A673 (cell line): Measurements from ENCODE around the gene MAEA. TPM values are rescaled to one million over a fixed set of nuclear protein-coding genes. Genes with fewer than 3 reads are reported as not detected.

ENCODE experiments used
- BruUV-seq: library from RNA; stranded (reverse); fragments of 400-500 nt; replicated peaks from 2 replicates; lab custom pipeline; 2021; lab: Mats Ljungman, UMichigan
- CTCF ChIA-PET: fragments of 300-600 bp; sonication (Branson Sonifier 250); formaldehyde crosslinking; loops from one replicate; lab custom pipeline; 2022; ENCODE audit warnings: antibody characterized with exemption; lab: Charles Lee
- POLR2A ChIA-PET: fragments of 300-600 bp; sonication (Branson Sonifier 250); formaldehyde crosslinking; loops from one replicate; lab custom pipeline; 2022; ENCODE audit warnings: antibody characterized with exemption; ENCODE audit not compliant: low non-redundant PET; lab: Charles Lee
- DNase-seq: peaks from one replicate; pipeline ENCODE4 v3.0.0-alpha.2; 2015; ENCODE audit warnings: low spot score
- H3K27ac ChIP-seq: fragments of 200-600 bp; sonication (generic); 2 replicates; pipeline ENCODE4 v1.5.1; 2016; ENCODE audit warnings: mixed run types, low read depth, mild to moderate bottlenecking, mixed read lengths, antibody characterized with exemption, low read length; ENCODE audit not compliant: poor library complexity, severe bottlenecking
- H3K27me3 ChIP-seq: fragments of 200-600 bp; sonication (generic); replicated peaks from 2 replicates; pipeline ENCODE4 v1.6.1; 2017; ENCODE audit warnings: mixed run types, low read depth, mild to moderate bottlenecking, mixed read lengths, antibody characterized with exemption, low read length; ENCODE audit not compliant: insufficient read depth, poor library complexity
- H3K36me3 ChIP-seq: fragments of 200-600 bp; sonication (generic); 2 replicates; pipeline ENCODE4 v1.6.1; 2016; ENCODE audit warnings: mixed run types, mild to moderate bottlenecking, mixed read lengths, antibody characterized with exemption, low read length; ENCODE audit not compliant: insufficient read depth, poor library complexity, severe bottlenecking
- H3K4me1 ChIP-seq: fragments of 200-600 bp; sonication (generic); 2 replicates; pipeline ENCODE4 v1.6.1; 2017; ENCODE audit warnings: mixed run types, mild to moderate bottlenecking, mixed read lengths, antibody characterized with exemption, low read length; ENCODE audit not compliant: insufficient read depth, poor library complexity, severe bottlenecking
- H3K4me3 ChIP-seq: fragments of 200-600 bp; sonication (generic); 2 replicates; pipeline ENCODE4 v1.5.1; 2016; ENCODE audit warnings: low read depth, mixed run types, mild to moderate bottlenecking, mixed read lengths, low read length; ENCODE audit not compliant: poor library complexity, severe bottlenecking
- H3K9me3 ChIP-seq: fragments of 200-600 bp; sonication (generic); 2 replicates; pipeline ENCODE4 v1.6.1; 2016; ENCODE audit warnings: mixed run types, low read depth, mild to moderate bottlenecking, mixed read lengths, antibody characterized with exemption, low read length; ENCODE audit not compliant: poor library complexity, severe bottlenecking
- CTCF ChIP-seq: fragments of 300-800, 200-600 bp; sonication (generic); conservative IDR thresholded peaks from 2 replicates; pipeline ENCODE4 v1.5.1; 2017; ENCODE audit warnings: low read depth, mild to moderate bottlenecking, antibody characterized with exemption, low read length, moderate library complexity, mixed read lengths
- EZH2 ChIP-seq: fragments of 200-600 bp; sonication (generic); IDR thresholded peaks from 2 replicates; pipeline ENCODE4 v1.6.1; 2017; ENCODE audit warnings: borderline replicate concordance, low read depth, mild to moderate bottlenecking, mixed read lengths, antibody characterized with exemption, low read length; ENCODE audit not compliant: poor library complexity, severe bottlenecking
- intact Hi-C: fragments of 100-400 bp; cut with micrococcal nuclease; formaldehyde crosslinking; loops from one replicate; pipeline ENCODE4 v1.10.0; 2022; ENCODE audit not compliant: unreplicated experiment
- total RNA-seq: library from RNA; stranded (reverse); gene quantifications from 2 replicates; pipeline ENCODE4 v1.2.3, GENCODE V29; 2021

The MAEA gene
- total RNA-seq, 1 experiment from 2014 or later, result 87.0 TPM

- Histone ChIP-seq H3K4me1 (peaks cover 13% of the 10 kb centered on the region), H3K36me3 (peaks cover 30% of the 10 kb centered on the region), H3K27me3 (no peaks in the 10 kb centered on the region), H3K9me3 (no peaks in the 10 kb centered on the region), H3K4me3 (no peak overlapping the region), H3K27ac (no peak overlapping the region)
- TF ChIP-seq EZH2, result no peak
- POLR2A ChIA-PET, result no interaction called here
- no TSS peak for BruUV-seq
- intact Hi-C loops, result no loop called here
- DNase-seq, result no peak
- CTCF ChIA-PET, result no interaction called here
Observed at GRCh38 chr4:1312821-1313640, 23.3 kb downstream of the MAEA start.

- no TSS peak for BruUV-seq
- no peaks in the 10 kb centered on the region for H3K27me3 ChIP-seq
- DNase-seq, result no peak
- ChIA-PET POLR2A (no interaction called here), CTCF (no interaction called here)
- no peak overlapping the region for H3K4me3 ChIP-seq
- H3K27ac ChIP-seq, result no peak overlapping the region
- intact Hi-C loops, result no loop called here
- H3K36me3 ChIP-seq, result peaks cover 45% of the 10 kb centered on the region
- no peaks in the 10 kb centered on the region for H3K9me3 ChIP-seq
- TF ChIP-seq CTCF (no peak), EZH2 (no peak)
- H3K4me1 ChIP-seq, result no peaks in the 10 kb centered on the region
Observed at GRCh38 chr4:1315306-1315705, 25.6 kb downstream of the MAEA start.

- CTCF ChIA-PET, result no interaction called here
- BruUV-seq, result no TSS peak
- TF ChIP-seq CTCF (no peak), EZH2 (no peak)
Observed at GRCh38 chr4:1315836-1316536, 26.3 kb downstream of the MAEA start.

More at GRCh38 chr4:1315836-1316536, 26.3 kb downstream of the MAEA start:
- intact Hi-C loops, result no loop called here
- no peaks in the 10 kb centered on the region for H3K4me1 ChIP-seq
- POLR2A ChIA-PET, result no interaction called here
- no peak overlapping the region for H3K4me3 ChIP-seq
- no peak overlapping the region for H3K27ac ChIP-seq
- no peaks in the 10 kb centered on the region for H3K27me3 ChIP-seq
- H3K36me3 ChIP-seq, result peaks cover 45% of the 10 kb centered on the region
- no peak for DNase-seq
- H3K9me3 ChIP-seq, result no peaks in the 10 kb centered on the region
